Tibial nerve (tissue), 4 donors: ENCODE data around the gene CSE1L. TPM values are rescaled to one million over a fixed set of nuclear protein-coding genes. Genes with fewer than 3 reads are reported as not detected.
"Not testable (repeated sequence)": the region's sequence is repeated elsewhere in the genome, so short reads cannot be mapped to it uniquely, and the experiment has no call there.

Experiments used
- DNase-seq, 2 donors: peaks; one replicate each; pipeline ENCODE4 v3.0.0-alpha.2; 2019; ENCODE audit warnings: low spot score in 2 of 2
- H3K27ac ChIP-seq, 4 donors: fragments of 200-600 bp; sonication (generic) in 3 of 4; one replicate each; pipeline ENCODE4 v1.5.1; 2017 to 2019; ENCODE audit warnings: mild to moderate bottlenecking in 1 of 4
- H3K27me3 ChIP-seq, 2 donors: fragments of 200-600 bp; sonication (generic) in 1 of 2; one replicate each; pipeline versions ENCODE4 v1.5.1 to v1.6.0; 2017 to 2019
- H3K36me3 ChIP-seq, 3 donors: fragments of 200-600 bp; sonication (generic); one replicate each; pipeline ENCODE4 v1.5.1; 2018 to 2019
- H3K4me1 ChIP-seq, 4 donors: fragments of 200-600 bp; sonication (generic) in 3 of 4; one replicate each; pipeline ENCODE4 v1.5.1; 2017 to 2019
- H3K4me3 ChIP-seq, 4 donors: fragments of 200-600 bp; sonication (generic) in 3 of 4; one replicate each; pipeline ENCODE4 v1.5.1; 2017 to 2019; ENCODE audit warnings: mild to moderate bottlenecking in 1 of 4, moderate library complexity in 1 of 4
- H3K9me3 ChIP-seq, 4 donors: fragments of 200-600 bp; sonication (generic) in 3 of 4; one replicate each; pipeline ENCODE4 v1.5.1; 2017 to 2019
- EP300 ChIP-seq, 2 donors: sonication (generic); formaldehyde crosslinking; IDR thresholded peaks; one replicate each; pipeline ENCODE4 v1.6.1; 2017; ENCODE audit warnings: antibody characterized with exemption in 2 of 2, mild to moderate bottlenecking in 1 of 2
- POLR2A ChIP-seq, 2 donors: fragments of 450-650 bp; IDR thresholded peaks; one replicate each; pipeline ENCODE4 v1.6.1; 2017; ENCODE audit warnings: antibody characterized with exemption in 2 of 2, mild to moderate bottlenecking in 2 of 2, moderate library complexity in 2 of 2
- WGBS, 2 donors: methylation state at CpG; one replicate each; pipeline ENCODE4 v1.1.5; 2018; 5-methylcytosine and 5-hydroxymethylcytosine counted together
- total RNA-seq, 4 donors: library from RNA; depleted of rRNA; stranded (reverse); fragments of >200 nt; gene quantifications; one replicate each; pipeline ENCODE4 v1.1.0, GENCODE V29; 2016
- TF ChIP-seq, protein P1 (sequence below), 5 experiments: fragments of 200-600 bp in 3 of 5; fragments of 450-650 bp in 2 of 5; sonication (generic) in 3 of 5; IDR thresholded peaks; one replicate each; pipeline ENCODE4 v1.5.1; 2016 to 2019; ENCODE audit warnings: antibody characterized with exemption in 5 of 5, mild to moderate bottlenecking in 3 of 5, moderate library complexity in 2 of 5

Gene CSE1L
- total RNA-seq, 4 donors from 2014 or later: 23.9 to 42.0 (median 38.5) TPM

DNA sequence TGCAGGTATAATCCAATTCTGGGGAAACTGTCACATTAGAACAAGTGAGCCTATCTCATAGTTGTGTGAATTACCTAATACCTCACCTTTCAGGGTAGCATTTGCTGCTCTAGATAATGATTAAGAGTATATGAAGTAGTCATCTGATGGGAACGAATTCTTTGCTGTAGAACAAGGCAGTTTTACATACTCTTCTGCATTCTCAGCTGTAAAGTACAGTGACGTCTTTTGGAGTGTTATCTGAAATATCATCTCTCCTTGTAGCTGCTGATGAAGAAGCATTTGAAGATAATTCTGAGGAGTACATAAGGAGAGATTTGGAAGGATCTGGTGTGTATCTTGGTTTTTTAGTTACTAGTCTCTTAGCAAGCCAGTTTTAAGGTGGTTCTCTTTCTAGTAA is 28.4 kb downstream of the CSE1L start:
- H3K36me3 ChIP-seq: peaks cover 2 to 99% (median 23%) of the 10 kb centered on the region in 3 donors
- no peak overlapping the region for H3K4me3 ChIP-seq
- no peak for DNase-seq
- TF ChIP-seq POLR2A (IDR thresholded peaks at IDR 0.05) (no peak), EP300 (IDR thresholded peaks at IDR 0.05) (no peak)
- TF ChIP-seq, protein P1, sequence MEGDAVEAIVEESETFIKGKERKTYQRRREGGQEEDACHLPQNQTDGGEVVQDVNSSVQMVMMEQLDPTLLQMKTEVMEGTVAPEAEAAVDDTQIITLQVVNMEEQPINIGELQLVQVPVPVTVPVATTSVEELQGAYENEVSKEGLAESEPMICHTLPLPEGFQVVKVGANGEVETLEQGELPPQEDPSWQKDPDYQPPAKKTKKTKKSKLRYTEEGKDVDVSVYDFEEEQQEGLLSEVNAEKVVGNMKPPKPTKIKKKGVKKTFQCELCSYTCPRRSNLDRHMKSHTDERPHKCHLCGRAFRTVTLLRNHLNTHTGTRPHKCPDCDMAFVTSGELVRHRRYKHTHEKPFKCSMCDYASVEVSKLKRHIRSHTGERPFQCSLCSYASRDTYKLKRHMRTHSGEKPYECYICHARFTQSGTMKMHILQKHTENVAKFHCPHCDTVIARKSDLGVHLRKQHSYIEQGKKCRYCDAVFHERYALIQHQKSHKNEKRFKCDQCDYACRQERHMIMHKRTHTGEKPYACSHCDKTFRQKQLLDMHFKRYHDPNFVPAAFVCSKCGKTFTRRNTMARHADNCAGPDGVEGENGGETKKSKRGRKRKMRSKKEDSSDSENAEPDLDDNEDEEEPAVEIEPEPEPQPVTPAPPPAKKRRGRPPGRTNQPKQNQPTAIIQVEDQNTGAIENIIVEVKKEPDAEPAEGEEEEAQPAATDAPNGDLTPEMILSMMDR (IDR thresholded peaks at IDR 0.05): no peak
- 46 to 89% methylated on average over 2 of the region's 2 CpGs for WGBS, 2 donors
- H3K27ac ChIP-seq: no peak overlapping the region
- H3K4me1 ChIP-seq: no peaks in the 10 kb centered on the region
- H3K27me3 ChIP-seq: no peaks in the 10 kb centered on the region
- H3K9me3 ChIP-seq: no peaks in the 10 kb centered on the region

DNA sequence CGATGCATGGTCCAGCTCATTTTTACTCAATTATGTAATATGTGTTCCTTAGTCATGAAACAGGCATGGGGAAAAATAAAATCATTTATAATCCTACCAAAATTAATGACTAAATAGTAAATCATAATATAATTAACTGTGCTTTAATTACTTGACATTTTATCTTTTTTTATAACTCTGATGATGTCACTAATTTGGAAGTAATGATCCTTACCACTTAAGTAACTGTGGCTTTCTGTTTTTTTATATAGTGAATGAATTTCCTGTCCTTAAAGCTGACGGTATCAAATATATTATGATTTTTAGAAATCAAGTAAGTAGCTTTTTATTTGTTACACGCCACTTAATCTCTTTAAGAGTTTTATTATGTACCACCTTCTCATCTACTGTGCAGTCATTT is 32.2 kb downstream of the CSE1L start:
- DNase-seq: no peak
- Histone ChIP-seq H3K36me3 (peaks cover 2 to 100% (median 34%) of the 10 kb centered on the region in 3 donors), H3K27me3 (no peaks in the 10 kb centered on the region), H3K4me3 (no peak overlapping the region), H3K4me1 (no peaks in the 10 kb centered on the region), H3K27ac (no peak overlapping the region), H3K9me3 (no peaks in the 10 kb centered on the region)
- 88 to 92% methylated on average over 3 of the region's 3 CpGs for WGBS, 2 donors
- TF ChIP-seq EP300 (IDR thresholded peaks at IDR 0.05) (no peak), POLR2A (IDR thresholded peaks at IDR 0.05) (no peak)
- TF ChIP-seq, protein P1 (IDR thresholded peaks at IDR 0.05): no peak

DNA sequence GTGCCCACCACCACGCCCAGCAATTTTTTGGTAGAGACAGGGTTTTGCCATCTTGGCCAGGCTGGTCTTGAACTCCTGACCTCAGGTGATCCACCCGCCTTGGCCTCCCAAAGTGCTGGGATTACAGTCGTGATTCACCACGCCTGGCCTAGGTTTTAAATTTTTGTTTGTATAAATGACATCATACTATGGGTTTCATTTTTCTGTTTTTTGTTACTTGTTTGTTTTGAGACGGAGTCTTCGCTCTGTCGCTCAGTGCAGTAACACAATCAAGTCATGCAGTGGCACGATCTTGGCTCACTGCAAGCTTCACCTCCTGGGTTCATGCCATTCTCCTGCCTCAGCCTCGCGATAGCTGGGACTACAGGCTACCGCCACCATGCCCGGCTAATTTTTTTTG is 36.2 kb downstream of the CSE1L start:
- H3K9me3 ChIP-seq, DNase-seq, H3K4me3 ChIP-seq, H3K4me1 ChIP-seq, H3K27me3 ChIP-seq, H3K27ac ChIP-seq: not testable (repeated sequence)
- WGBS, 2 donors: 95 to 97% methylated on average over 12 of the region's 12 CpGs
- peaks cover 2 to 97% (median 27%) of the 10 kb centered on the region in 3 donors for H3K36me3 ChIP-seq

DNA sequence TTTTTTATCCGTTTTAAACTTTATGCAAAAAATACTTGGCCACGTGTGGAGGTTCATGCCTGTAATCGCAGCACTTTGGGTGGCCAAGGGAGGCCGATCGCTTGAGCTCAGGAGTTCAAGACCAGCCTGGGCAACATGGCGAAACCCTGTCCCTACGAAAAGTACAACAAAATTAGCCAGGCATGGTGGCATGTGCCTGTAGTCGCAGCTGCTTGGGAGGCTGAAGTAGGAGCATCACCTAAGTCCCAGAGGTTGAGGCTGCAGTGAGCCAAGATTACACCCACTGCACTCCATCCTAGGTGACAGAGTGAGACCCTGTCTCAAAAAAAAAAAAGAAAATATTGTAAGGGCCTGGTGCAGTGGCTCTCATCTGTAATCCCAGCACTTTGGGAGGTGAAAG is 45.0 kb downstream of the CSE1L start:
- TF ChIP-seq POLR2A (IDR thresholded peaks at IDR 0.05): no peak
- TF ChIP-seq EP300 (IDR thresholded peaks at IDR 0.05): no peak
- TF ChIP-seq, protein P1 (IDR thresholded peaks at IDR 0.05): no peak
- H3K4me1 ChIP-seq: no peaks in the 10 kb centered on the region
- H3K4me3 ChIP-seq: no peak overlapping the region
- peaks cover 0 to 98% (median 16%) of the 10 kb centered on the region in 3 donors for H3K36me3 ChIP-seq
- H3K9me3 ChIP-seq: no peaks in the 10 kb centered on the region
- DNase-seq: no peak
- no peaks in the 10 kb centered on the region for H3K27me3 ChIP-seq
- 95% methylated on average over 8 of the region's 8 CpGs for WGBS, 2 donors
- H3K27ac ChIP-seq: no peak overlapping the region

DNA sequence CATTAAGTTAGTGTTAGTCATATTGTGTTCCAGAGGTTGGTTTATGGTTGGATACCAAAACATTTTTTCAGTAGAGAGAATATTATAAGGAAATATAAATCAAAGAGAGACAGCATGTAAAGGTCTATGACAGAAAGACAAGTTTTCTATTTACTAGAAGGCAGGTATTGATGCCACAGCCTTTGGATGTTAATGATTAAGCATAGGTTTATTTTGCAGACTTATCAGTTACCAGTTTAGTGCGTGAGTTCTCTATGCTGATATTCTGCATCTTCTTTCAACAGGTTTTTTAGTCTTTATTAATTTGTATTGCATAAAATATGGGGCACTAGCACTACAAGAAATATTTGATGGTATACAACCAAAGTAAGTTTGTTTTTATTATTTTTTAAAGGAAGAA is 45.6 kb downstream of the CSE1L start:
- H3K36me3 ChIP-seq: peaks cover 0 to 98% (median 16%) of the 10 kb centered on the region in 3 donors
- H3K27ac ChIP-seq: no peak overlapping the region
- no peaks in the 10 kb centered on the region for H3K4me1 ChIP-seq
- no peaks in the 10 kb centered on the region for H3K9me3 ChIP-seq
- no peak for TF ChIP-seq POLR2A (IDR thresholded peaks at IDR 0.05)
- TF ChIP-seq, protein P1 (IDR thresholded peaks at IDR 0.05): no peak
- TF ChIP-seq EP300 (IDR thresholded peaks at IDR 0.05): no peak
- 93 to 100% methylated on average over 1 of the region's 1 CpG for WGBS, 2 donors
- H3K27me3 ChIP-seq: no peaks in the 10 kb centered on the region
- H3K4me3 ChIP-seq: no peak overlapping the region
- no peak for DNase-seq

DNA sequence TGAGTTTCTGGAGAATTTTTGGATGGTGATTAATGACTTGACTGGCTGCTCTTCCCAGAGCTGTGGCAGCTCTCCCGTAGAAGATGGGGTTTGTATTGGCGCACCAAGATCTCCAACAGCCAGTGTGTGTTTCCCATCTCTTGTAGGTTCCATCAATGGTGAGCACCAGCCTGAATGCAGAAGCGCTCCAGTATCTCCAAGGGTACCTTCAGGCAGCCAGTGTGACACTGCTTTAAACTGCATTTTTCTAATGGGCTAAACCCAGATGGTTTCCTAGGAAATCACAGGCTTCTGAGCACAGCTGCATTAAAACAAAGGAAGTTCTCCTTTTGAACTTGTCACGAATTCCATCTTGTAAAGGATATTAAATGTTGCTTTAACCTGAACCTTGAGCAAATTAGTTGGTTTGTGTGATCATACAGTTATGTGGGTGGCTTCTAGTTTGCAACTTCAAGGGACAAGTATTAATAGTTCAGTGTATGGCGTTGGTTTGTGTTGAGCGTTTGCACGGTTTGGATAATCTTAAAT is 50.2 kb downstream of the CSE1L start:
- 88 to 95% methylated on average over 7 of the region's 7 CpGs for WGBS, 2 donors
- TF ChIP-seq EP300 (IDR thresholded peaks at IDR 0.05): no peak
- TF ChIP-seq, protein P1 (IDR thresholded peaks at IDR 0.05): no peak
- TF ChIP-seq POLR2A (IDR thresholded peaks at IDR 0.05): no peak
- no peak overlapping the region for H3K27ac ChIP-seq
- peaks cover 0 to 94% (median 0%) of the 10 kb centered on the region in 3 donors for H3K36me3 ChIP-seq
- H3K4me1 ChIP-seq: no peaks in the 10 kb centered on the region
- H3K4me3 ChIP-seq: no peak overlapping the region
- H3K27me3 ChIP-seq: no peaks in the 10 kb centered on the region
- H3K9me3 ChIP-seq: no peaks in the 10 kb centered on the region
- no peak for DNase-seq
